Keratinocyte (primary cell): ENCODE data around the gene SPATA24. TPM values are rescaled to one million over a fixed set of nuclear protein-coding genes. Genes with fewer than 3 reads are reported as not detected.
"Not testable (repeated sequence)": the region's sequence is repeated elsewhere in the genome, so short reads cannot be mapped to it uniquely, and the experiment has no call there.

ENCODE experiments used
- DNase-seq: peaks from one replicate; pipeline ENCODE4 v3.0.0-alpha.2; 2011; ENCODE audit warnings: low read depth, missing footprints, low spot score
- FAIRE-seq: peaks from 2 replicates; lab custom pipeline; 2011; peaks lifted over from hg19 to GRCh38; lab: Jason Lieb, UNC
- H2AFZ ChIP-seq: 2 replicates; pipeline ENCODE4 v1.6.0; 2012; ENCODE audit warnings: low read length, control low read depth, inconsistent platforms; ENCODE audit not compliant: control insufficient read depth
- H3K27ac ChIP-seq: 2 replicates; pipeline ENCODE4 v1.5.1; 2011; ENCODE audit warnings: low read length; ENCODE audit not compliant: control insufficient read depth, insufficient read depth
- H3K27me3 ChIP-seq: 3 replicates; pipeline ENCODE4 v1.6.0; 2011; ENCODE audit warnings: low read length; ENCODE audit not compliant: control insufficient read depth, insufficient read depth; ENCODE audit errors: extremely low read depth
- H3K36me3 ChIP-seq, 2 experiments: 2 replicates in 1 of 2; 3 replicates in 1 of 2; pipeline ENCODE4 v1.5.1; 2011; ENCODE audit warnings: low read length in 2 of 2, mild to moderate bottlenecking in 1 of 2; ENCODE audit not compliant: control insufficient read depth in 2 of 2, insufficient read depth in 2 of 2; ENCODE audit errors: extremely low read depth in 1 of 2
- H3K4me1 ChIP-seq: 3 replicates; pipeline ENCODE4 v1.5.1; 2011; ENCODE audit warnings: low read length; ENCODE audit not compliant: control insufficient read depth, insufficient read depth; ENCODE audit errors: extremely low read depth
- H3K4me2 ChIP-seq: 3 replicates; pipeline ENCODE4 v1.6.0; 2011; ENCODE audit warnings: low read depth, low read length; ENCODE audit not compliant: control insufficient read depth, insufficient read depth; ENCODE audit errors: extremely low read depth
- H3K4me3 ChIP-seq, 3 experiments: fragments of 200-600 bp in 1 of 3; sonication (generic) in 1 of 3; 2 replicates in 2 of 3; 3 replicates in 1 of 3; pipeline ENCODE4 v1.5.1; 2011 to 2016; ENCODE audit warnings: low read length in 3 of 3, mild to moderate bottlenecking in 3 of 3, control low read depth in 2 of 3, inconsistent platforms in 1 of 3, low read depth in 1 of 3, mixed read lengths in 1 of 3, mixed run types in 1 of 3, moderate library complexity in 1 of 3; ENCODE audit not compliant: control insufficient read depth in 2 of 3, insufficient read depth in 2 of 3; ENCODE audit errors: extremely low read depth in 1 of 3
- H3K79me2 ChIP-seq: 2 replicates; pipeline ENCODE4 v1.6.0; 2012; ENCODE audit warnings: low read length; ENCODE audit not compliant: control insufficient read depth, insufficient read depth
- H3K9ac ChIP-seq: 3 replicates; pipeline ENCODE4 v1.6.0; 2011; ENCODE audit warnings: low read length; ENCODE audit not compliant: control insufficient read depth, insufficient read depth; ENCODE audit errors: extremely low read depth
- H3K9me1 ChIP-seq: 3 replicates; pipeline ENCODE4 v1.6.0; 2011; ENCODE audit warnings: low read length; ENCODE audit not compliant: control insufficient read depth, insufficient read depth; ENCODE audit errors: extremely low read depth
- H3K9me3 ChIP-seq: 2 replicates; pipeline ENCODE4 v1.5.1; 2012; ENCODE audit warnings: low read depth, low read length; ENCODE audit not compliant: control insufficient read depth
- H4K20me1 ChIP-seq: 3 replicates; pipeline ENCODE4 v1.6.0; 2011; ENCODE audit warnings: low read length; ENCODE audit not compliant: control insufficient read depth, insufficient read depth; ENCODE audit errors: extremely low read depth
- CTCF ChIP-seq, 3 experiments: IDR thresholded peaks in 1 of 3; conservative IDR thresholded peaks in 1 of 3; optimal IDR thresholded peaks in 1 of 3; 2 replicates in 2 of 3; 3 replicates in 1 of 3; pipeline versions ENCODE3 to v1.5.1; 2011; ENCODE audit warnings: low read length in 3 of 3, mild to moderate bottlenecking in 3 of 3, moderate library complexity in 2 of 3, control low read depth in 1 of 3, inconsistent platforms in 1 of 3; ENCODE audit not compliant: insufficient read depth in 2 of 3; ENCODE audit errors: extremely low read depth in 1 of 3
- EZH2 ChIP-seq: IDR thresholded peaks from one replicate; pipeline ENCODE4 v1.6.1; 2012; ENCODE audit warnings: inconsistent platforms, mild to moderate bottlenecking, low read length, moderate library complexity
- dilution Hi-C: fragments of 300-500 bp; cut with MboI; formaldehyde crosslinking; loops from one replicate; pipeline ENCODE4 v1.7.0; 2020; ENCODE audit warnings: low sequenced_read_pairs; ENCODE audit not compliant: extremely low pct_ligation_motif_present
- polyA plus RNA-seq, 5 experiments: library from polyadenylated mRNA; depleted of rRNA in 3 of 5; stranded (reverse) in 3 of 5; stranded (forward) in 1 of 5; unstranded in 1 of 5; fragments of >200 nt; gene quantifications; 1 replicate in 1 of 5; 2 replicates in 3 of 5; 3 replicates in 1 of 5; pipeline versions ENCODE4 v1.2.1 to v1.2.3, GENCODE V29; 2011 to 2012; ENCODE audit warnings: missing spikeins in 2 of 5, low read depth in 1 of 5, low replicate concordance in 1 of 5

SPATA24 gene
- polyA plus RNA-seq, 1 donor (not counting 4 experiments of a cell fraction or from before 2014, with no cell fraction given): 4.9 TPM

- H3K27me3 ChIP-seq: no peaks in the 10 kb centered on the region
- H3K9ac ChIP-seq: peak overlapping the region; percentile 9
- no peak overlapping the region for H3K4me3 ChIP-seq
- peak overlapping the region; percentile 23 for H3K4me2 ChIP-seq
- peak overlapping the region; percentile 68 for H3K27ac ChIP-seq
- H3K9me3 ChIP-seq: no peaks in the 10 kb centered on the region
- no peak for TF ChIP-seq CTCF (optimal IDR thresholded peaks at IDR 0.05 in 1 of 3, IDR thresholded peaks at IDR 0.05 in 1 of 3, conservative IDR thresholded peaks at IDR 0.05 in 1 of 3; ENCODE audit: extremely low read depth in 1 of 3, insufficient read depth in 2 of 3, low read length in 3 of 3)
- TF ChIP-seq EZH2: no peak
- DNase-seq: peak; percentile 75
- peak overlapping the region; percentile 20 for H2AFZ ChIP-seq
- FAIRE-seq: peak; percentile 89
- no peaks in the 10 kb centered on the region for H3K9me1 ChIP-seq
- dilution Hi-C loops: no loop called here
- H3K79me2 ChIP-seq: no peaks in the 10 kb centered on the region
- H3K4me1 ChIP-seq: peaks cover 41% of the 10 kb centered on the region
- no peaks in the 10 kb centered on the region for H4K20me1 ChIP-seq
- H3K36me3 ChIP-seq: no peaks in the 10 kb centered on the region
Measured at GRCh38 chr5:139445325-139446170, 41.7 kb upstream of the SPATA24 start.

- Histone ChIP-seq H3K79me2 (no peaks in the 10 kb centered on the region), H3K4me3 (no peak overlapping the region), H3K4me2 (peak overlapping the region; percentile 44), H3K4me1 (peaks cover 44% of the 10 kb centered on the region), H3K27ac (no peak overlapping the region), H3K9me1 (no peaks in the 10 kb centered on the region), H2AFZ (no peak overlapping the region), H3K27me3 (no peaks in the 10 kb centered on the region), H4K20me1 (no peaks in the 10 kb centered on the region), H3K9me3 (no peaks in the 10 kb centered on the region), H3K9ac (no peak overlapping the region), H3K36me3 (no peaks in the 10 kb centered on the region)
- TF ChIP-seq EZH2: no peak
- TF ChIP-seq CTCF (optimal IDR thresholded peaks at IDR 0.05 in 1 of 3, IDR thresholded peaks at IDR 0.05 in 1 of 3, conservative IDR thresholded peaks at IDR 0.05 in 1 of 3; ENCODE audit: extremely low read depth in 1 of 3, insufficient read depth in 2 of 3, low read length in 3 of 3): no peak
- dilution Hi-C loops: no loop called here
- FAIRE-seq (peak; percentile 68), DNase-seq (no peak)
Measured at GRCh38 chr5:139443831-139444453, 40.1 kb upstream of the SPATA24 start.

GRCh38 chr5:139440416-139440815 lies 36.5 kb upstream of the SPATA24 start:
- H3K27ac ChIP-seq, dilution Hi-C loops, H3K36me3 ChIP-seq, H3K27me3 ChIP-seq, H3K9me3 ChIP-seq, H2AFZ ChIP-seq, H3K9ac ChIP-seq, H3K4me2 ChIP-seq, H3K79me2 ChIP-seq, H3K4me3 ChIP-seq, FAIRE-seq, H4K20me1 ChIP-seq, H3K9me1 ChIP-seq, DNase-seq: not testable (repeated sequence)
- H3K4me1 ChIP-seq: peaks cover 26% of the 10 kb centered on the region
